T-helper 2 cell treated with Interferon-gamma antibody and Interleukin-4, amounts not matched to agents 5 μg/mL and 100 μg/mL, for 36 hours (primary cell): ENCODE results near the gene IFNL4.
"Not testable (repeated sequence)": the region's sequence is repeated elsewhere in the genome, so short reads cannot be mapped to it uniquely, and the experiment has no call there.

Experiments
- DNase-seq: peaks from one replicate; pipeline ENCODE4 v3.0.0; 2021; ENCODE audit warnings: low spot score
- H3K27ac Mint-ChIP-seq: one replicate; pipeline ENCODE4 v1.8.0; 2021; ENCODE audit warnings: mild to moderate bottlenecking, mixed read lengths
- H3K27me3 Mint-ChIP-seq: one replicate; pipeline ENCODE4 v1.8.0; 2021; ENCODE audit warnings: low read depth, mixed read lengths
- H3K36me3 Mint-ChIP-seq: one replicate; pipeline ENCODE4 v1.8.0; 2021; ENCODE audit warnings: low read depth, mixed read lengths
- H3K4me1 Mint-ChIP-seq: one replicate; pipeline ENCODE4 v1.8.0; 2021; ENCODE audit warnings: low read depth, mixed read lengths
- H3K4me3 Mint-ChIP-seq: one replicate; pipeline ENCODE4 v1.8.0; 2022; ENCODE audit warnings: mild to moderate bottlenecking, moderate library complexity, mixed read lengths
- H3K9me3 Mint-ChIP-seq: one replicate; pipeline ENCODE4 v1.8.0; 2021; ENCODE audit warnings: mixed read lengths

Gene IFNL4

DNA sequence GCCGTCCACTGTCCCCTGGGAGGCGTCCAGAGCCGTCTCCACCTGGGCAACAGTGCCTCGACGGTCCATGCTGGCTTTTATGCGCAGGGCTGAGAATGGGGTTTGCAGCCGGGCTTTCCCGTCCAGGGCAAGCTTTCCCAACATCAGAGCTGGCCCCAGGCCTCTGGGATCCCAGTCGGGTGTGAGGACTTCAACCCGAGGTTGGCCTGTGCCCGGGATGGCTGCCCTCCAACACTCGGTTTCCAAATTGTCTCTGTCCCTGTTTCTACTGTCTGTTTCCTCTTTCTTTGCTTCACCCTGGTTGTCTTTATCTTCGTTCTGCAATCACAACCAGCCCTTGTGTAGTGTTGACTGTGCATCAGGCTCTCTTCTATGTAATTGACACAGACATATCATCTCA is at the start of gene IFNL4:
TSS of gene IFNL4 (minus strand) at position 51 of the 400 bp plus-strand sequence.
- Mint-ChIP-seq H3K4me1 (peaks cover 3% of the 10 kb centered on the region), H3K9me3 (no peaks in the 10 kb centered on the region), H3K27me3 (peaks cover 26% of the 10 kb centered on the region), H3K36me3 (no peaks in the 10 kb centered on the region), H3K27ac (no peak within 1 kb of the TSS), H3K4me3 (no peak within 1 kb of the TSS)
- DNase-seq = no peak

DNA sequence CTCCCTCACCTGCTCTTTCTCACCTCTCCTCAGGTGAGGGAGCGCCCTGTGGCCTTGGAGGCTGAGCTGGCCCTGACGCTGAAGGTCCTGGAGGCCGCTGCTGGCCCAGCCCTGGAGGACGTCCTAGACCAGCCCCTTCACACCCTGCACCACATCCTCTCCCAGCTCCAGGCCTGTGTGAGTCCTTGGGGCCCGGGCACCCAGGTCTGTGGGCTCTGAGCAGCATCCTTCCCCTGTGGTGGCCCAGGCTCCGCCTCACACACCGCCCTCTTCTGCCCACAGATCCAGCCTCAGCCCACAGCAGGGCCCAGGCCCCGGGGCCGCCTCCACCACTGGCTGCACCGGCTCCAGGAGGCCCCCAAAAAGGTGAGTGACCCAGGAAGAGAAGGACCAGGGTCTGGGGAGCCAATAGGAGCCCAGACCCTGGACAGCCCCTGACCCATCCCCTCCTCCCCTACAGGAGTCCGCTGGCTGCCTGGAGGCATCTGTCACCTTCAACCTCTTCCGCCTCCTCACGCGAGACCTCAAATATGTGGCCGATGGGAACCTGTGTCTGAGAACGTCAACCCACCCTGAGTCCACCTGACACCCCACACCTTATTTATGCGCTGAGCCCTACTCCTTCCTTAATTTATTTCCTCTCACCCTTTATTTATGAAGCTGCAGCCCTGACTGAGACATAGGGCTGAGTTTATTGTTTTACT is 49.4 kb upstream of the IFNL4 start:
- no peaks in the 10 kb centered on the region for H3K9me3 Mint-ChIP-seq
- H3K27me3 Mint-ChIP-seq = peaks cover 5% of the 10 kb centered on the region
- DNase-seq = peak; percentile 61
- no peaks in the 10 kb centered on the region for H3K36me3 Mint-ChIP-seq
- peaks cover 34% of the 10 kb centered on the region for H3K4me1 Mint-ChIP-seq
- peak overlapping the region; percentile 71 for H3K4me3 Mint-ChIP-seq
- peak overlapping the region; percentile 75 for H3K27ac Mint-ChIP-seq

DNA sequence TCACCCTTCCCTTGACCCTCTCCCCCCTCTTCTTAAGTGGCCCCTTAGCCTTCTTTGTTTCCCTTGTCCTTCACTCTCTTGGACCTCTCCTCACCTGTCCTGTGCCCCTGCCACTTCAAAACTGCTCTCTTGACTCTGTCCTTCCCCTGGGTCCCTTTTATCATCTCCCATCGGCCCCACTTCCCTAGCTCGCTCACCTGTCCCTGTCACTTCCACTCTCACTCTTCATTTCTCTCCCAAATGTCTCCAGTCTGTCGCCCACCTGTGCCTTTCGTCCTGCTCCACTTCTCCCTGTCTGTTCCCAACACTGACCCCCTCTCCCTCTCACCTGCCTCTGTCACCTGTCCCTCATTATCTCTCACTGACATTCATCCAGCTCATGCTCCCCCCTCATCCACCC is 48.2 kb upstream of the IFNL4 start:
- H3K36me3 Mint-ChIP-seq = no peaks in the 10 kb centered on the region
- no peak overlapping the region for H3K4me3 Mint-ChIP-seq
- H3K27ac Mint-ChIP-seq = peak overlapping the region; percentile 4
- H3K4me1 Mint-ChIP-seq = peaks cover 34% of the 10 kb centered on the region
- H3K27me3 Mint-ChIP-seq = peaks cover 4% of the 10 kb centered on the region
- no peak for DNase-seq
- no peaks in the 10 kb centered on the region for H3K9me3 Mint-ChIP-seq

DNA sequence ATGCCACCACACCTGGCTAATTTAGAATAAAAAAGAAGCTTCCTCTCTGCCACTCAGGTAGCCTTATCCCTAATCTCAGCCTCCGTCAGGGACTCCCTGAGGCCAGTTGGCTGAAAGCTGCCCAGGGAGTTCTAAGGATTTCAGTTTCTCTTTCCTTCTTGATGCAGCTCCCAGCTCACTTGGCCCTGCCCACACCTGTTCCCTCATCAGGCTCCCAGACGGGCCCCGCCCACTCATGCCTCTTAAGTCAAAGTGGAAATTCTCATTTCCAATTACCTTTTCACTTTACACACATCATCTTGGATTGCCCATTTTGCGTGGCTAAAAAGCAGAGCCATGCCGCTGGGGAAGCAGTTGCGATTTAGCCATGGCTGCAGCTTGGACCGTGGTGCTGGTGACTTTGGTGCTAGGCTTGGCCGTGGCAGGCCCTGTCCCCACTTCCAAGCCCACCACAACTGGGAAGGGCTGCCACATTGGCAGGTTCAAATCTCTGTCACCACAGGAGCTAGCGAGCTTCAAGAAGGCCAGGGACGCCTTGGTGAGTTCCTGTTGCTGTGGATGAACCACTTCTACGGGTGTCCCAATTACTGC is 47.5 kb upstream of the IFNL4 start, which contains the start of gene IFNL1:
TSS of gene IFNL1 (plus strand) at position 353 of the 591 bp plus-strand sequence. CDS start at position 368, 15 bp downstream.
- Mint-ChIP-seq H3K27ac (peak within 1 kb of the TSS; percentile 4), H3K9me3 (no peaks in the 10 kb centered on the region), H3K4me3 (no peak within 1 kb of the TSS), H3K36me3 (no peaks in the 10 kb centered on the region), H3K27me3 (peaks cover 7% of the 10 kb centered on the region), H3K4me1 (peaks cover 34% of the 10 kb centered on the region)
- DNase-seq = no peak

DNA sequence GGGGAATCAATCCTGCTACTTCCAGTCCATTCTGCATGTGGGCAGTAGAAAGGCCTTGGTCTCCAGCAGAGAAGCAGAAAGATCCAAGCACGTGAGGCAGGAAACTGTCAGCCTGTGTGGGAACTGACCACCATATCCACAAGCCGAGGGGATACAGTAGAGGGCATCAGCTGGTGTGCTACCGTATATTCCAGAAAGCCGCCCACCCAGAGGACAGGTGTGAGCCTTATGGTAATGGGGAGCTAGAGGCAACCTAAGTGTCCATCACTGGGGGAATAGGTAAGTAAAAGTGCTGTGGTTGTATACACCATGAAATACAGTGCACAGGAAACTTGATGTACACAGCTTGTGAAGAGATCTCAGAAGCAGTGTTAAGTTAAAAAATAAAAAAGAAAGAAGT is 44.7 kb upstream of the IFNL4 start:
- Mint-ChIP-seq H3K4me3 (no peak overlapping the region), H3K4me1 (peaks cover 22% of the 10 kb centered on the region), H3K27ac (no peak overlapping the region), H3K27me3 (peaks cover 25% of the 10 kb centered on the region), H3K36me3 (no peaks in the 10 kb centered on the region), H3K9me3 (no peaks in the 10 kb centered on the region)
- DNase-seq = no peak

DNA sequence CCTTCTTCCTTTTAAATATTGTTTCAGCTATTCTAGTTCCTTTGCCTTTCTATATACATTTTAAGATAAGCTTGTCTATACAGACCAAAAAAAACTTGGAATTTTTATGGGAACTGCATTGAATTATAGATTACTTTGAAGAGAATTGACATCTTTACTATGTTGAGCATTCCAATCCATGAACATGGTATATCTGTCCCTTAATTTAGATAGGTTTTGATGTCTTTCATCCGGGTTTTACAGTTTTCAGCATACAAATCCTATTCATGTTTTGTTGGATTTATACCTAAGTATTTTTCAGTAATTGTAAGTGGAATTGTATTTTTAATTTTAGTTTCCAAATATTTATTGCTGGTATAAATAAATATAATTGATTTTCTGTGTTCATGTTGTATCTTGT is 35.4 kb upstream of the IFNL4 start:
- Mint-ChIP-seq H3K27ac (no peak overlapping the region), H3K9me3 (peaks cover 4% of the 10 kb centered on the region), H3K27me3 (peaks cover 37% of the 10 kb centered on the region), H3K4me3 (no peak overlapping the region), H3K36me3 (peaks cover 2% of the 10 kb centered on the region), H3K4me1 (no peaks in the 10 kb centered on the region)
- no peak for DNase-seq

DNA sequence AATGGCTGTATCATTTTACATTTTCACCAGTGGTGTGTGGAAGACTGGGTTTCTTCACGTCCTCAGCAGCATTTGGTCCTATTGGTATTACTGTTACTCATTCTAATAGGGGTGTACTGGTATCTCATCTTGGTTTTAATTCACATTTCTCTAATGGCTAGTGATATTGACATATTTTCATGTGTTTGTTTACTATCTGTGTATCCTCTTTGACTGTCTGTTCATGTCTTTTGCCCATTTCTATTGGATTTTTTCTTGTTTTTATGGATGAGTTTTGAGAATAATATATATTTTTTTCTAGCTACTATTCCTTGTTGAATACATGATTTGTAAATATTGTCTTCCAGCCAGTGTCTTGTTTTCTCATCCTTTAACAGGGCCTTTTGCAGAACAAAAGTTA is 33.4 kb upstream of the IFNL4 start:
- Mint-ChIP-seq H3K9me3 (peaks cover 4% of the 10 kb centered on the region), H3K4me3 (no peak overlapping the region), H3K36me3 (peaks cover 2% of the 10 kb centered on the region), H3K27me3 (peaks cover 25% of the 10 kb centered on the region), H3K27ac (no peak overlapping the region), H3K4me1 (no peaks in the 10 kb centered on the region)
- DNase-seq = no peak

DNA sequence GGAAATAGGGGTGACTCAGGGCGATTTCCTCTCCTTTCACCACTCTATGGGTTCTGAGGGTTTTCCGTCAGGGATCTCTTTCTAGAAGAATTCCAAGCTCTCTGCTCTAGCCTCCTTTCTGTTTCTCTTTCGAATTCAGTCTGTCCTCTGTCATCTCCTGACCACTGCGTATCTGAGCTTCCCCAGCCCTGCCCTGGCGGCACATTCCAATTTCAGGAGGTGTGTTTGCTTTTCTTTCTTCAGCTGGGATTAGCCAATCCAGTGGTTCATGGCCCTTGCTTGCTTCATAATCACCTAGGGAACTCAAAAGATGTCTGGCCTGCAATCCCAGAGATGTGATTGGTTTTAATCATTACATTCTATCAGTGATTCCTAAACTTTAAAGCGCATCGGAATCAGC is 28.9 kb upstream of the IFNL4 start:
- H3K27ac Mint-ChIP-seq = no peak overlapping the region
- no peaks in the 10 kb centered on the region for H3K9me3 Mint-ChIP-seq
- H3K36me3 Mint-ChIP-seq = no peaks in the 10 kb centered on the region
- no peaks in the 10 kb centered on the region for H3K4me1 Mint-ChIP-seq
- no peak for DNase-seq
- peaks cover 7% of the 10 kb centered on the region for H3K27me3 Mint-ChIP-seq
- H3K4me3 Mint-ChIP-seq = no peak overlapping the region

DNA sequence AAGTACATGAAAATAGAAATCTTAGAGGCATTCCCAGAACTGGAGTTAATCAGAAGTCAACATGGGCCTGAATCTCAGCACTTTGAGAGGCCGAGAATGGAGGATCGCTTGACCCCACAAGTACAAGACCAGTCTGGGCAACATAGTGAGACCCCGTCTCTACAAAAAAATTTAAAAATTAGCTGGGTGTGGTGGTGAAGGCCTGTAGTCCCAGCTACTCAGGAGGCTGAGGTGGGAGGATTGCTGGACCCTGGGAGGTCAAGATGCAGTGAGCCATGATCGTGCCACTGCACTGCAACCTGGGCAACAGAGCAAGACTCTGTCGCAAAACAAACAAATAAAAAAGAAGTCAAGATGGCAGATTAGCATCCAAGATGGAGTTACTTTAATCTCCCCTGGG is 28.1 kb upstream of the IFNL4 start:
- DNase-seq = no peak

DNA sequence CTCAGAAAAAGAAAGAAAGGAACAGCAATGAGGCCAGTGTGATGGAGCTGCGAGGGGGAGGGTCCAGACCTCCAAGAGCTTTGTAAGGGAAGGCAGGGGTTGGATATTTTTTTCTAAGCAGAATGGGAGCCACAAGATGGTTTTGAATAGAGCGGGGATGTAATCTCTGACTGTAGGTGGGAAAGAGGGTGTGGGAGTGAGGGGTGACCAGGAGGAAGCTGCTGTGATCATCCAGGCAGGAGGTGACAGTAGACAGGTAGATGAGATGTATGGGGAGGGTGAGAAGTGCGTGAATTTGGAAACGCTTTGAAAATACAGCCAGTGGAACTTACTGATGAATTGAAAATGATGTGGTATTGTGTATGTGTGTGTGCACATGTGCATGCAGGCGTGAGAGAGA is 26.9 kb upstream of the IFNL4 start:
- Mint-ChIP-seq H3K36me3 (no peaks in the 10 kb centered on the region), H3K27me3 (peaks cover 8% of the 10 kb centered on the region), H3K27ac (no peak overlapping the region), H3K9me3 (no peaks in the 10 kb centered on the region), H3K4me3 (no peak overlapping the region), H3K4me1 (no peaks in the 10 kb centered on the region)
- no peak for DNase-seq

More for the DNA sequence above, 28.1 kb upstream of the IFNL4 start:
- Mint-ChIP-seq H3K9me3 (no peaks in the 10 kb centered on the region), H3K36me3 (no peaks in the 10 kb centered on the region), H3K27me3 (peaks cover 4% of the 10 kb centered on the region), H3K4me3 (no peak overlapping the region), H3K27ac (no peak overlapping the region), H3K4me1 (no peaks in the 10 kb centered on the region)

DNA sequence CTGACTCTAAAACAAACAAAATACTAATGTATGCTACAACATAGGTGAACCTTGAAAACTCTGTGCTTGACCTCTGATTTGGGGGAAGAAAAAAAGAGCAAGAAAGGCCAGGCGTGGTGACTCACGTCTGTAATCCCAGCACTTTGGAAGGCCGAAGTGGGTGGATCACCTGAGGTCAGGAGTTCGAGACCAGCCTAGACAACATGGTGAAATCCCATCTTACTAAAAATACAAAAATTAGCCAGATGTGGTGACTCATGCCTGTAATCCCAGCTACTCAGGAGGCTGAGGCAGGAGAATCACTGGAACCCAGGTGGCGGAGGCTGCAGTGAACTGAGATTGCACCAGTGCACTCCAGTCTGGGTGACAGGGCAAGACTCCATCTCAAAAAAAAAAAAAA is 25.2 kb upstream of the IFNL4 start:
- H3K9me3 Mint-ChIP-seq, H3K27me3 Mint-ChIP-seq, DNase-seq, H3K36me3 Mint-ChIP-seq, H3K4me1 Mint-ChIP-seq, H3K27ac Mint-ChIP-seq, H3K4me3 Mint-ChIP-seq: not testable (repeated sequence)

DNA sequence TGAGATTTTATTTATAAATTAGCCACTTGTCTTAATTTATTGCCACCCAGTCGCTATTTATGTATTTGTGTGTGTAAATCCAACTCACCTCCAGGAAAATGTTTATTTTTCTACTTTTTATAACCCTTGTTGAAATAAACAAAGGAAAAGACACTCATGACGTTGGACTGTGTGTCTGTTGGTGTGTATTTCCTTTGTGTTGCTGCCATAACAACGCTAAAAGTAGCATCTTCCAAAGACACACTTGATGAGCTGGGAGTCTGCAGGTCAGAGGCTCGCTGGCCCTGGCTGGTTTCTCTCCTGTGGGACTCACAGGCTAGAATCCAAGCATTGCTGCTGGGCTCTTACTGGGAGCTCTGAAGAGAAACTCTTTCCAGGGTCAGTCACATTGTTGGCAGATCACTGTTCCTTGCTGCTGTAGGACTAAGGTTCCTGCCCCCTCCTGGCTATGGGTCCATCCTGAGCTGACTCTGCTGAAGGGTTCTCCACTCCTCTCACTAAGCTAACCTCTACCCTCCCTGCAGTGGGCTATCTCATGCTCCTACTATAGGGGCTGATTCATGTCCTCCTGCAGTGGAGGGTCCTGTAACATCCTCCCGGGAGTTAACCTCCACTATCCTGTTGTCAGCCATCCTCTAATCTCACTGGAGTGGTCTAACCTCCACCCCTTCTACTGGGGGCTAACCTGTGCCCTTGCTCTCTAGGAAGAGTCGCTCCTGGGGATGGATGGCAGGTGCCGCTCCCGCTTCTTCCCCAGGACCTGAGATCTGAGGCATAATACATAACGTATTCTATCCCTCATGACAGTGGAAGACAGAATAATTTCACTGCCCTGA is 21.6 kb upstream of the IFNL4 start:
- H3K27ac Mint-ChIP-seq = no peak overlapping the region
- H3K27me3 Mint-ChIP-seq = peaks cover 12% of the 10 kb centered on the region
- no peak overlapping the region for H3K4me3 Mint-ChIP-seq
- no peaks in the 10 kb centered on the region for H3K36me3 Mint-ChIP-seq
- no peak for DNase-seq
- H3K4me1 Mint-ChIP-seq = no peaks in the 10 kb centered on the region
- H3K9me3 Mint-ChIP-seq = no peaks in the 10 kb centered on the region

DNA sequence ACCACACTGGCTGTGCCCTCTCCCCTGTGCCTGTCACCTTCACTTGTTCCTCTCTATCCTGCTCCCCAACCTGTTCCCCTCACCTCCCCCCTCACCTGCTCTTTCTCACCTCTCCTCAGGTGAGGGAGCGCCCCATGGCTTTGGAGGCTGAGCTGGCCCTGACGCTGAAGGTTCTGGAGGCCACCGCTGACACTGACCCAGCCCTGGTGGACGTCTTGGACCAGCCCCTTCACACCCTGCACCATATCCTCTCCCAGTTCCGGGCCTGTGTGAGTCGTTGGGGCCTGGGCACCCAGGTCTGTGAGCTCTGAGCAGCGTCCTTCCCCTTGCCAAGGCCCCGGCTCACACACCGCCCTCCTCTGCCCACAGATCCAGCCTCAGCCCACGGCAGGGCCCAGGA is 20.7 kb upstream of the IFNL4 start:
- H3K4me1 Mint-ChIP-seq, H3K4me3 Mint-ChIP-seq, H3K9me3 Mint-ChIP-seq, DNase-seq, H3K27ac Mint-ChIP-seq, H3K36me3 Mint-ChIP-seq: not testable (repeated sequence)
- peaks cover 17% of the 10 kb centered on the region for H3K27me3 Mint-ChIP-seq

DNA sequence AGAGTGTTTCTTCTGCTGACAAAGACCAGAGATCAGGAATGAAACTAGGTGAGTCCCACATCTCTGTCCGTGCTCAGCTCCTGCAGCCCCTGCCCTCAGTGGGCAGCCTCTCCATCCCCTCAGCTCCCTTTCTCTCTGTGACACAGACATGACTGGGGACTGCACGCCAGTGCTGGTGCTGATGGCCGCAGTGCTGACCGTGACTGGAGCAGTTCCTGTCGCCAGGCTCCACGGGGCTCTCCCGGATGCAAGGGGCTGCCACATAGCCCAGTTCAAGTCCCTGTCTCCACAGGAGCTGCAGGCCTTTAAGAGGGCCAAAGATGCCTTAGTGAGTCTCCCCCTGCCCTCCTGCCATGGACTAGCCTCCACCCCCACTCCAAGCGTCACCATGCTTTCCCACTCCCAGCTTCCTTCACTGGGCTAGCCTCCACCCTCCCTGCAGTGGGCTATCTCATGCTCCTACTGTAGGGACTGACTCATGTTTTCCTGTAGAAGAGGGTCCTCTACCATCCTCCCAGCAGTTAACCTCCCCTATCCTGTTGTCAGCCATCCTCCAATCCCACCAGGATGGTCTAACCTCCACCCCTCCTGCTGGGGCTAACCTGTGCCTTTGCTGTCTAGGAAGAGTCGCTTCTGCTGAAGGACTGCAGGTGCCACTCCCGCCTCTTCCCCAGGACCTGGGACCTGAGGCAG is 20.0 kb upstream of the IFNL4 start:
- not testable (repeated sequence) for H3K27ac Mint-ChIP-seq

More for the DNA sequence above, 20.0 kb upstream of the IFNL4 start:
- peaks cover 22% of the 10 kb centered on the region for H3K27me3 Mint-ChIP-seq
- H3K4me1 Mint-ChIP-seq, DNase-seq, H3K9me3 Mint-ChIP-seq, H3K36me3 Mint-ChIP-seq, H3K4me3 Mint-ChIP-seq: not testable (repeated sequence)
